H1 (cell line): ENCODE measurements around the gene GALNT5. TPM values are rescaled to one million over a fixed set of nuclear protein-coding genes. Genes with fewer than 3 reads are reported as not detected.

Experiments used
- CTCF ChIA-PET: fragments of 300-600 bp; sonication (Branson Sonifier 250); formaldehyde crosslinking; loops from one replicate; lab custom pipeline; 2021; ENCODE audit not compliant: partially characterized antibody; lab: Charles Lee
- POLR2A ChIA-PET: fragments of 300-600 bp; sonication (Branson Sonifier 250); formaldehyde crosslinking; loops from one replicate; lab custom pipeline; 2021; ENCODE audit warnings: inconsistent platforms; ENCODE audit not compliant: partially characterized antibody; lab: Charles Lee
- DNase-seq, 2 experiments: peaks; one replicate each; pipeline versions ENCODE4 v3.0.0 to v3.0.0-alpha.2; 2010 to 2022; ENCODE audit warnings: low spot score in 2 of 2, low read depth in 1 of 2, mixed read lengths in 1 of 2
- FAIRE-seq: peaks from 2 replicates; lab custom pipeline; 2011; peaks lifted over from hg19 to GRCh38; lab: Jason Lieb, UNC
- H2AFZ ChIP-seq: 2 replicates; pipeline ENCODE4 v1.8.1; 2012; ENCODE audit warnings: low read length, inconsistent platforms
- H2AK5ac ChIP-seq: 2 replicates; pipeline ENCODE4 v1.6.1; 2013; ENCODE audit warnings: low read depth, low read length
- H2BK120ac ChIP-seq: replicated peaks from 2 replicates; pipeline ENCODE3; 2013; ENCODE audit warnings: low read depth, low read length, inconsistent platforms
- H2BK12ac ChIP-seq: 2 replicates; pipeline ENCODE4 v1.6.1; 2013; ENCODE audit warnings: low read depth, low read length
- H2BK15ac ChIP-seq: 2 replicates; pipeline ENCODE4 v1.6.1; 2013; ENCODE audit warnings: low read length
- H2BK20ac ChIP-seq: 2 replicates; pipeline ENCODE4 v1.6.1; 2013; ENCODE audit warnings: low read length
- H2BK5ac ChIP-seq: 2 replicates; pipeline ENCODE4 v1.6.1; 2013; ENCODE audit warnings: low read depth, low read length
- H3K14ac ChIP-seq: 2 replicates; pipeline ENCODE4 v1.6.1; 2013; ENCODE audit warnings: inconsistent platforms; ENCODE audit not compliant: insufficient read length
- H3K18ac ChIP-seq: 2 replicates; pipeline ENCODE4 v1.6.1; 2013; ENCODE audit warnings: low read length; ENCODE audit errors: extremely low read depth
- H3K23ac ChIP-seq: 2 replicates; pipeline ENCODE4 v1.6.1; 2013; ENCODE audit warnings: inconsistent platforms; ENCODE audit not compliant: insufficient read length
- H3K23me2 ChIP-seq: 2 replicates; pipeline ENCODE4 v1.6.1; 2013; ENCODE audit warnings: low read depth, low read length
- H3K27ac ChIP-seq: 2 replicates; pipeline ENCODE4 v1.6.1; 2011; ENCODE audit warnings: low read depth, low read length, inconsistent platforms
- H3K27me3 ChIP-seq, 4 experiments: replicated peaks in 1 of 4; 1 replicate in 1 of 4; 2 replicates in 3 of 4; pipeline versions ENCODE4 v1.6.1 to v1.8.1; 2011 to 2013; ENCODE audit warnings: low read length in 3 of 4, mild to moderate bottlenecking in 3 of 4, inconsistent platforms in 2 of 4, mixed read lengths in 2 of 4, moderate library complexity in 1 of 4; ENCODE audit not compliant: control insufficient read depth in 3 of 4, insufficient read depth in 3 of 4; ENCODE audit errors: extremely low read depth in 1 of 4
- H3K36me3 ChIP-seq, 4 experiments: 2 replicates each; pipeline versions ENCODE4 v1.6.1 to v1.8.1; 2011 to 2013; ENCODE audit warnings: mild to moderate bottlenecking in 4 of 4, low read length in 3 of 4, moderate library complexity in 2 of 4, control low read depth in 1 of 4, inconsistent platforms in 1 of 4; ENCODE audit not compliant: insufficient read depth in 4 of 4, control insufficient read depth in 2 of 4
- H3K4ac ChIP-seq: replicated peaks from 2 replicates; pipeline ENCODE3; 2013; ENCODE audit warnings: low read length, low read depth, mixed read lengths, inconsistent platforms; ENCODE audit not compliant: insufficient read length
- H3K4me1 ChIP-seq, 4 experiments: replicated peaks in 1 of 4; 1 replicate in 1 of 4; 2 replicates in 3 of 4; pipeline versions ENCODE4 v1.6.1 to v1.8.1; 2011 to 2013; ENCODE audit warnings: low read length in 3 of 4, inconsistent platforms in 2 of 4, mixed read lengths in 1 of 4; ENCODE audit not compliant: insufficient read depth in 4 of 4, control insufficient read depth in 3 of 4
- H3K4me2 ChIP-seq, 2 experiments: 2 replicates each; pipeline versions ENCODE4 v1.6.1 to v1.8.1; 2011 to 2013; ENCODE audit warnings: low read depth in 2 of 2, low read length in 2 of 2, control low read depth in 1 of 2, inconsistent platforms in 1 of 2, mild to moderate bottlenecking in 1 of 2; ENCODE audit not compliant: insufficient read depth in 1 of 2
- H3K4me3 ChIP-seq, 4 experiments: fragments of 200-600, 300-600 bp in 1 of 4; sonication (generic), shearing (Covaris generic), sonication (Bioruptor Twin) in 1 of 4; 2 replicates each; pipeline versions ENCODE4 v1.5.1 to v1.8.1; 2011 to 2016; ENCODE audit warnings: low read length in 4 of 4, low read depth in 3 of 4, control low read depth in 2 of 4, inconsistent platforms in 2 of 4, mild to moderate bottlenecking in 2 of 4, mixed read lengths in 1 of 4, moderate library complexity in 1 of 4; ENCODE audit not compliant: insufficient read depth in 2 of 4; ENCODE audit errors: extremely low read depth in 1 of 4
- H3K56ac ChIP-seq: replicated peaks from 2 replicates; pipeline ENCODE3; 2013; ENCODE audit warnings: low read depth, mild to moderate bottlenecking, mixed read lengths, low read length, inconsistent platforms; ENCODE audit not compliant: insufficient read length
- H3K79me1 ChIP-seq: 2 replicates; pipeline ENCODE4 v1.6.1; 2013; ENCODE audit warnings: low read depth, low read length, control low read depth
- H3K79me2 ChIP-seq, 2 experiments: 2 replicates each; pipeline versions ENCODE4 v1.6.1 to v1.8.1; 2012 to 2013; ENCODE audit warnings: low read length in 2 of 2, mild to moderate bottlenecking in 2 of 2, inconsistent platforms in 1 of 2; ENCODE audit not compliant: insufficient read depth in 2 of 2, control insufficient read depth in 1 of 2
- H3K9ac ChIP-seq, 4 experiments: replicated peaks in 1 of 4; 1 replicate in 1 of 4; 2 replicates in 3 of 4; pipeline versions ENCODE4 v1.6.1 to v1.8.1; 2011 to 2013; ENCODE audit warnings: low read depth in 3 of 4, low read length in 3 of 4, control low read depth in 2 of 4, mild to moderate bottlenecking in 2 of 4, moderate library complexity in 2 of 4, inconsistent platforms in 1 of 4; ENCODE audit errors: extremely low read depth in 1 of 4
- H3K9me3 ChIP-seq, 2 experiments: 2 replicates each; pipeline versions ENCODE4 v1.6.1 to v1.8.1; 2012 to 2013; ENCODE audit warnings: mild to moderate bottlenecking in 2 of 2, moderate library complexity in 2 of 2, control low read depth in 1 of 2, inconsistent platforms in 1 of 2, low read depth in 1 of 2, low read length in 1 of 2, mixed read lengths in 1 of 2; ENCODE audit not compliant: insufficient read depth in 2 of 2
- H4K20me1 ChIP-seq, 2 experiments: replicated peaks in 1 of 2; 2 replicates each; pipeline versions ENCODE3 to v1.8.1; 2011 to 2013; ENCODE audit warnings: inconsistent platforms in 2 of 2, low read length in 2 of 2, mild to moderate bottlenecking in 1 of 2; ENCODE audit not compliant: insufficient read depth in 2 of 2, control insufficient read depth in 1 of 2
- H4K5ac ChIP-seq: 2 replicates; pipeline ENCODE4 v1.6.1; 2013; ENCODE audit warnings: low read length, low read depth, mixed read lengths, inconsistent platforms; ENCODE audit not compliant: insufficient read length
- H4K8ac ChIP-seq: 2 replicates; pipeline ENCODE4 v1.8.0; 2013; ENCODE audit warnings: mild to moderate bottlenecking, moderate library complexity, low read length, inconsistent platforms; ENCODE audit not compliant: insufficient read depth; ENCODE audit errors: extremely low read depth
- H4K91ac ChIP-seq: replicated peaks from 2 replicates; pipeline ENCODE3; 2013; ENCODE audit warnings: low read length, mixed read lengths, inconsistent platforms; ENCODE audit not compliant: insufficient read length
- BRCA1 ChIP-seq: IDR thresholded peaks from 2 replicates; pipeline ENCODE4 v1.6.1; 2012; ENCODE audit warnings: low read depth, low read length, improper control_type of control experiment
- CEBPB ChIP-seq: IDR thresholded peaks from 2 replicates; pipeline ENCODE4 v1.6.1; 2012; ENCODE audit warnings: low read depth, low read length
- CTBP2 ChIP-seq: IDR thresholded peaks from 2 replicates; pipeline ENCODE4 v1.7.0; 2011; ENCODE audit warnings: borderline replicate concordance, mild to moderate bottlenecking, moderate library complexity, mixed read lengths, low read length; ENCODE audit not compliant: insufficient read depth, insufficient read length
- CTCF ChIP-seq, 3 experiments: IDR thresholded peaks; 1 replicate in 2 of 3; 2 replicates in 1 of 3; pipeline versions ENCODE4 v1.5.1 to v1.6.1; 2011; ENCODE audit warnings: low read length in 3 of 3, mild to moderate bottlenecking in 3 of 3, inconsistent platforms in 2 of 3, low read depth in 1 of 3, moderate library complexity in 1 of 3; ENCODE audit not compliant: insufficient read depth in 1 of 3; ENCODE audit errors: control extremely low read depth in 1 of 3
- EP300 ChIP-seq, 2 experiments: IDR thresholded peaks; 1 replicate in 1 of 2; 2 replicates in 1 of 2; pipeline ENCODE4 v1.6.1; 2011 to 2012; ENCODE audit warnings: low read depth in 2 of 2, low read length in 2 of 2, mild to moderate bottlenecking in 2 of 2, borderline replicate concordance in 1 of 2, inconsistent platforms in 1 of 2, moderate library complexity in 1 of 2
- JUN ChIP-seq: IDR thresholded peaks from 2 replicates; pipeline ENCODE4 v1.6.1; 2011; ENCODE audit warnings: low read depth, mild to moderate bottlenecking, improper control_type of control experiment, low read length
- KDM1A ChIP-seq: fragments of 200-600, 300-600 bp; sonication (generic); IDR thresholded peaks from 2 replicates; pipeline ENCODE4 v1.7.1; 2016; ENCODE audit warnings: mild to moderate bottlenecking, low read length, borderline replicate concordance
- MAX ChIP-seq: IDR thresholded peaks from 2 replicates; pipeline ENCODE4 v1.6.1; 2012; ENCODE audit warnings: inconsistent platforms
- SIX5 ChIP-seq: IDR thresholded peaks from 2 replicates; pipeline ENCODE4 v1.6.1; 2011; ENCODE audit warnings: mild to moderate bottlenecking, low read depth, low read length
- SP1 ChIP-seq: IDR thresholded peaks from 2 replicates; pipeline ENCODE4 v1.6.1; 2011; ENCODE audit warnings: low read depth, low read length
- SRF ChIP-seq: IDR thresholded peaks from 2 replicates; pipeline ENCODE4 v1.6.1; 2011; ENCODE audit warnings: mild to moderate bottlenecking, low read depth, low read length, moderate library complexity
- WGBS, 2 experiments: shearing (Covaris generic) in 1 of 2; methylation state at CpG; one replicate each; pipeline versions ENCODE4 v1.1.6 to v1.1.7; 2013 to 2015; ENCODE audit warnings: low lambda C conversion rate in 2 of 2, mixed read lengths in 2 of 2, inconsistent platforms in 1 of 2, low coverage in 1 of 2, missing lambda C conversion rate in 1 of 2; ENCODE audit not compliant: insufficient replicate concordance in 2 of 2, insufficient coverage in 1 of 2, insufficient read length in 1 of 2; ENCODE audit errors: extremely low coverage in 1 of 2, missing lambda C conversion rate in 1 of 2; 5-methylcytosine and 5-hydroxymethylcytosine counted together
- polyA plus RNA-seq, 7 experiments: library from polyadenylated mRNA; depleted of rRNA in 3 of 7; stranded (reverse) in 5 of 7; unstranded in 2 of 7; fragments of >200 nt in 5 of 7; fragments of 200-250 nt in 2 of 7; gene quantifications; 1 replicate in 5 of 7; 2 replicates in 1 of 7; 4 replicates in 1 of 7; pipeline versions ENCODE4 v1.2.1 to v1.2.3, GENCODE V29; 2011 to 2013; ENCODE audit warnings: missing spikeins in 2 of 7, mixed read lengths in 2 of 7
- total RNA-seq: library from RNA; stranded (reverse); fragmentation: NEBNext Ultra II Directional; extraction: Animal tissue kit (Norgen Biotek cat#: 25700); gene quantifications from 2 replicates; pipeline ENCODE4 v1.2.1, GENCODE V29; 2021

GALNT5 gene
- total and polyA plus RNA-seq, 2 of the 8 experiments (the other 6 are each of a cell fraction or from before 2014, with no cell fraction given): 0.02 to 0.06 TPM

GRCh38 chr2:157337978-157338377, 80.5 kb downstream of the GALNT5 start:
- H4K20me1 ChIP-seq: no peaks in the 10 kb centered on the region
- H3K4me1 ChIP-seq: peaks cover 0 to 4% (median 0%) of the 10 kb centered on the region in 4 experiments; a peak in 1 of 7 replicates
- H2BK120ac ChIP-seq: no peak overlapping the region
- no peak overlapping the region for H2AFZ ChIP-seq
- H3K79me2 ChIP-seq: no peaks in the 10 kb centered on the region
- H3K36me3 ChIP-seq: no peaks in the 10 kb centered on the region
- H4K8ac ChIP-seq: no peak overlapping the region
- no peak overlapping the region for H2BK12ac ChIP-seq
- H3K9me3 ChIP-seq: peaks cover 10% of the 10 kb centered on the region in 2 experiments; a peak in 3 of 4 replicates
- H2AK5ac ChIP-seq: no peak overlapping the region
- H2BK5ac ChIP-seq: no peak overlapping the region
- CTCF ChIA-PET: interaction anchor here (0.7 to 16.0 kb wide), 12 partner anchors 8 to 151 kb away, joined by 3 to 299 read pairs (median 18); partner anchors contain the start of gene ERMN
- H3K27ac ChIP-seq: no peak overlapping the region
- DNase-seq (no peak), FAIRE-seq (no peak)
- H3K79me1 ChIP-seq: no peaks in the 10 kb centered on the region
- no peak overlapping the region for H3K4me3 ChIP-seq
- no peak overlapping the region for H3K4ac ChIP-seq
- H2BK15ac ChIP-seq: no peak overlapping the region
- no peak overlapping the region for H4K91ac ChIP-seq
- H3K23ac ChIP-seq: no peak overlapping the region
- no peak overlapping the region for H3K18ac ChIP-seq
- no peaks in the 10 kb centered on the region for H3K23me2 ChIP-seq
- POLR2A ChIA-PET: no interaction called here
- H3K14ac ChIP-seq: no peak overlapping the region
- H3K56ac ChIP-seq: no peak overlapping the region
- H3K9ac ChIP-seq: no peak overlapping the region
- no peak overlapping the region for H3K4me2 ChIP-seq
- H3K27me3 ChIP-seq: no peaks in the 10 kb centered on the region
- no peak overlapping the region for H4K5ac ChIP-seq
- WGBS, 2 experiments: 86% methylated on average over 3 of the region's 3 CpGs; no CpG with 5 or more reads in 1 of the 2 experiments
- no peak overlapping the region for H2BK20ac ChIP-seq
- no peak for TF ChIP-seq CTCF (IDR thresholded peaks at IDR 0.05; ENCODE audit: control extremely low read depth in 1 of 3, insufficient read depth in 1 of 3, low read depth in 1 of 3, low read length in 3 of 3)
- no peak for TF ChIP-seq SRF
- no peak for TF ChIP-seq CEBPB
- TF ChIP-seq KDM1A: no peak
- no peak for TF ChIP-seq MAX
- TF ChIP-seq SP1: no peak
- TF ChIP-seq JUN: no peak
- TF ChIP-seq CTBP2: no peak
- no peak for TF ChIP-seq BRCA1
- TF ChIP-seq SIX5: no peak
- TF ChIP-seq EP300 (IDR thresholded peaks at IDR 0.05; ENCODE audit: borderline replicate concordance in 1 of 2, low read depth in 2 of 2, low read length in 2 of 2): no peak
